Body of pancreas (tissue), 4 donors: ENCODE measurements around the gene VPS39.

ENCODE experiments used
- CTCF ChIP-seq, 7 experiments: fragments of 450-650 bp in 4 of 7; fragments of 200-600 bp in 3 of 7; sonication (generic) in 3 of 7; IDR thresholded peaks; one replicate each; pipeline ENCODE4 v1.5.1; 2016 to 2019; ENCODE audit warnings: antibody characterized with exemption in 7 of 7
- POLR2A ChIP-seq, 3 donors: fragments of 450-650 bp; IDR thresholded peaks; one replicate each; pipeline ENCODE4 v1.6.1; 2016; ENCODE audit warnings: antibody characterized with exemption in 3 of 3, mild to moderate bottlenecking in 2 of 3

DNA sequence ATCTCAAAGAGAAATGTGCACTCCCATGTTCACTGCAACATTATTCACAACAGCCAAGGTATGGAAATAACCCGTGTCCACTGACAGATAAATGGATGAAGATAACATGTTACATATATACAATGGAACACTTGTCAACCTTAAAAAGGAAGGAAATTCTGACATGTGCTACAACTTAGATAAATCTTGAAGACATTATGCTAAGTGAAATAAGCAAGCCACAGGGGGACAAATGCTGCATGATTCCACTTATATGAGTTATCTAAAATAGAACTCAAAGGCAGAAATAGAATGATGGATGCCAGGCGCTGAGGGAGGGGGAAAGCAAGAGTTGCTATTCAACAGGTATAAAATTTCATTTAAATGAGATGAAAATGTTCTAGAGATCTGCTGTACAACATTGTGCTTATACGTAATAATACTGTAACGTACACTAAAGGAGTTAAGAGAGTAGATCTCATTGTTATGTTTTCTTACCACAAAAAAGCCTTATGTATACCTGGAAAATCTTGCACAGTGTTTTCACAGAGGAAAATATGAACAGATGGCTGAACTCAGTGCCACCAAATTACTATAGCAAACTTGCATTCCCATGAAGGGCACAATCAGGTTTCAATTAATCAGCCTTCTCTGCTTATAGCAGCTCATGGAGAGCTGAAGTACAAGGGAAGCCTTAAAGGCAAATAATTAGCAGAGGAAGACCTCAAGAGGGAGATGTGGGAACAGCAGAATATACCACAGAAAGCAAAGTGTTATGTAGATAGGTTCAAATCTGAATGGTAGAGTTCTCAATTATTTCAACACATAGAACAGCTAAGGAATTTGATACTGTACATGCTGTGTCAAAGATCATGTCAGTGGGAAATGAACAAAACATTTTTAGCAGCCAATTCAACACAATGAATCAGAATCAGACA is 8.1 kb upstream of the VPS39 start:
- TF ChIP-seq CTCF (IDR thresholded peaks at IDR 0.05): no peak
- TF ChIP-seq POLR2A (IDR thresholded peaks at IDR 0.05): no peak
